NOMO-1 (cell line): ENCODE measurements around the gene ALDH3B2.
A peak's percentile ranks its signal among the peaks of the same experiment; 100 is the strongest.
"Not testable (repeated sequence)": the region's sequence is repeated elsewhere in the genome, so short reads cannot be mapped to it uniquely, and the experiment has no call there.

Experiments
- DNase-seq, 2 experiments: peaks; one replicate each; lab custom pipeline; 2025; ENCODE audit not compliant: unreplicated experiment in 2 of 2; lab: John Stamatoyannopoulos, UW

The ALDH3B2 gene

DNA sequence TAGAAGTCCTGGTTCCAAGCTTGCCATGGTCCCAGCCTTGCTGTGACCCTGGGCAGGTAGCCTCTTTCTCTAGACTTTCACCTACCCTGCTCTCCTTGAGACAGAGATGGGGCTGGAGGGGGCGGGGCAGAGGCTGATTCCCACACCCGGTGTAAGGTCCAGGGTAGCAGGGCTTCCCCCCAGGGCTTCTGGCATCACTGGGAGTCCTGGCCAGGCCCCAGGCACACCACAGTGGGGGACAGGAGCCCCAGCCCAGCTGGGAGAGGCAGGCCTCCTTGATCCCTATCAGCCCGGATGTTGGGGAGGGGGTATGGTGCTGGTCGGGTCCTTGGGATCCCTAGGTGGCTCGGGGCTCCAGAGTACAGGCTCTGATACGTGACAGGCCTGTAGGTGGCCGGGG lies 43.0 kb downstream of the ALDH3B2 start:
- DNase-seq = no peak

- DNase-seq = no peak
These were observed 43.5 kb downstream of the ALDH3B2 start for GRCh38 chr11:67630943-67631331.

DNA sequence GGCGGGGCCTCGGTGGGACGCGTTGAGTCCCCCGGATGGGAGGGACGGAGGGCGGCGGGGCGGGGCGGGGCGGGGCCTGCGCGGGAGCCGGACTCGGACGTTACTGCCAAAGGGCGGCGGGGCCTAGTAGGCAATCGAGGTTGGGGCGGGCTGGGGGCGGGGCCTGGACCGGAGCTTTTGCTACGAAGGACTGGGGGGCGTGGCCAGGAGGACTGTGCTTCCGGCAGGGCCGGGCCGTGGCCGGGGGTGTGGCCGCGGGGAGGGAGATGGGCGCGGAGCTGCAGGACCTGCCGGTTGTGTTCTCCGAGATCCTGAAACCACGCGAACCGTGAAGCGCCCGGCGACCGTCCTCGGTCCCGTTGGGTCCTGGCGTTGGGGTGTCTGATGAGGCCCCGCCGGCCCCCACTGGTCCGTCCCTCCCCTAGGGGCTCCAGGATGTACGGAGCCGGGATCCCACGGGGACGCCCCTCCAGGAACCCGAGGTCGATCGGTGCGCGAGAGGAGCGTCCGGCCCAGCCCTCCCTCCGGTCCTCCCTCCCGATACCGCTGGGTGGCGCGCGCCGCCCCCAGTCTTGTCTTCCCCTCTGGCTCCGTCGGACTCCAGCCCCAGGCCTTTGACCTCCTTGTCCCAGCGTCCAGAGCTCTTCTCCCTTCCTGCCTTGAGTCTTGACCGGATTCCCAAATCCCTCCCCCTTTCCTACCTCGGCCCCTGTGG lies 44.0 kb downstream of the ALDH3B2 start:
- peak; percentile 95 to 97 for DNase-seq

- DNase-seq = peak; percentile 85
These were observed 44.8 kb downstream of the ALDH3B2 start, which contains the start of gene NUDT8 for GRCh38 chr11:67629386-67630227. Gene NUDT8 (minus strand): TSS chr11:67629937. CDS start chr11:67629911, 26 bp downstream.

DNA sequence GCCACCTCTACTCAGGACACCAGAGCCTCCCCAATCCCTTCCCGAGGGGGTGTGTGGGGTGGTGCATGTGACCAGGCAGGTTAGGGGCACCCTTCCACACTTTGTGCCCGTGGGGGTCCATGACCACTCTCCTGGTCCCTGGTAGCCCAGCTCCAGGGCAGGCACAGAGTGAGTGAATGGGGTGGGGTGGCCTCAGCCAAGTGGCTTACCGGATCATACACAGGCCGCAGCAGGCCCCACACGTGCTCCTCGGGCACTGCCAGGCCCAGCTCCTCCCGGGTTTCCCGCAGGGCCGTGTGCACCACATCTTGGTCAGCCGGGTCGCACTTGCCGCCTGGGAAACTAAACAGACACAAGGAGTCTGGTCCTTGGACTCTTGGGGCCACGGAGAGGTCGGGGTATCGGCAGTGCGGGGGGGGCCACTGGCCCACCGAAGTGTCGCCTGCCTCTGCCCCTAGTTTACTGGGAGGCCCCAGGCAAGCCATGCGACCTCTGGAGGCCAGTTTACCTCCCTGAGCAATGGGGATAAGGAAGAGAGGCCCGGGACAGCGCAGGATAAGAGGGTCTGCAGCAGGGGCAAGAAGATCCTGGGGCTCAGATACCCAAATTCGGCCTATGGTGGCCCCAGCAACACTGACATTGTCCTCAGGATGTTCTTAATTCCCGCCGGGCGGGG lies 45.6 kb downstream of the ALDH3B2 start:
- no peak for DNase-seq

DNA sequence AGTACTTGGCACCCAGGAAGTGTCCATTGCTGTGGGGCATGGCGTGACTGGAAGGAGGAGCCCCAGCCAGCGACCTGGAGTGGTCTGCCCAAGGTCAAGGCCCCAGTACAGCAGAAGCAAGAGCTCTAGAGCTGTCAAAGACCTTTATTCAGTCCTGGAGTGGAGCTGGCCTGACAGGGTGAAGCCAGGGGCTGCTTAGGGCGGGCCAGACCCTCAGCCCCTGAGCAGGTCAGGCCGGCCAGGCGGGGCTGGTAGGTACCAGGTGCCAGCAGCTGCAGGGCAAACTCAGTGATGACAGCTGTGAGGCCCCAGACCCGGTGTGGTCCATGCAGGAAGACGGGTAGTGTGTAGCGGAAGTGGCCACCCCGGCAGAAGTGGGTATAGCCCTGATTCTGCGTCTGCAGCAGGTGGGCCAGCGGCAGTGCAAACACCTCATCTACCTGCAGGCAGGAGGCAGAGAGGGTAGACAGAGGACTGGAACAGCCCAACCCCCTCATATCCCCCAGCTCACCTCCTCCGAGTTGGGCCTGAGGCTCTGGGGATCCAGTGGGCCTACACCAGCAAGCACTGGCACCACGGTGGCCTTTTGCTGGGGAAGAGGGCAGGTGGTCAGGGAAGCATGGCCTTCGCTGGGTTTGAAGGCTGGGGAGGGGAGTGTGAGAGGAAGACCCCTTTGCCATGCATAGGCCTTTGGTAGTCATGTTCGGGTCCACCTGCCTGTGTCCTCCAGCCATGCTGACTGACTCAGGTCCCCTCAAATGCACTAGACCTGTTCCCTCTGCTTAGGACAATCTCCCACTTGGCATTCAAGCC lies 46.4 kb downstream of the ALDH3B2 start:
- DNase-seq = no peak

DNA sequence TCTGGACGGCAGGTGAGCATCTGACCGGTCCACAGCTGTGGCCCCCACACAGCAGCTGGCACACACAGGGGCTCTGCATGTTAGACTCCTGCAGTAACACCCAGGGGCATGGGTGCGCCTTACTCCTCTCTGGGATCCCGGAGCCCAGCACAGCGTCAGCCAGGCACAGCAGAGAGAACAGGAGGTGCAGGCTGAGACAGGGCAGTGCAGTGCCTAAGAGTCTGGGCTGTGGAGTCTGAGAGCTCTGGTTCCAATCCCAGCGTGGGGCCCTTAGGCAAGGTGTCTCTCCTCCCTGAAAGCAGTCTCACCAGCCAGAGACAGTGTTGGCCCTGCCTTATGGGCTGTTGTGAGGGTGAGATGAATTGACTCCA lies 47.0 kb downstream of the ALDH3B2 start:
- DNase-seq = no peak

DNA sequence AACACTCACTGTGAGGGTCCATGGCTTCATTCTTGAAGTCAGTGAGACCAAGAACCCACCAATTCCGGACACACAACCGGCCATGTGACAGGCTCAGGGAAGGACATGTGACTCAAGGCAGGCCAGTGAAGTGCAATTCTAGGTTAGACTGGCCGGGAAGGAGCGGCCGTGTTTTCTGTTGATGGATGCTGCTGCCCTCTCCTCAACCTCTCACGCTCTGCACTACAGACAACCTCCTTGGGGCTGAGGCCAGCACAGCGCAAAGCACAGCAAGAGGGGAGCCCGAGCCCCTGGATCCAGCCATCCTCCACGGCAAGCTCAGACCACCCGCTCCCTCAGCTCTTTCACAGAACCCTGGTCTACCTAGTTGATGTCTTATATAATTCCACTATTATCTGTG lies 47.5 kb downstream of the ALDH3B2 start:
- no peak for DNase-seq

GRCh38 chr11:67626131-67626833 lies 48.1 kb downstream of the ALDH3B2 start:
- not testable (repeated sequence) for DNase-seq

- DNase-seq = not testable (repeated sequence)
These were observed 50.6 kb downstream of the ALDH3B2 start for GRCh38 chr11:67623795-67624194.

GRCh38 chr11:67622905-67623304 lies 51.5 kb downstream of the ALDH3B2 start:
- DNase-seq = not testable (repeated sequence)

- DNase-seq = not testable (repeated sequence)
These were observed 52.5 kb downstream of the ALDH3B2 start for GRCh38 chr11:67621928-67622327.

GRCh38 chr11:67620621-67621020 lies 53.8 kb downstream of the ALDH3B2 start:
- DNase-seq = not testable (repeated sequence)

GRCh38 chr11:67619683-67620618 lies 54.5 kb downstream of the ALDH3B2 start:
- DNase-seq = not testable (repeated sequence)

DNA sequence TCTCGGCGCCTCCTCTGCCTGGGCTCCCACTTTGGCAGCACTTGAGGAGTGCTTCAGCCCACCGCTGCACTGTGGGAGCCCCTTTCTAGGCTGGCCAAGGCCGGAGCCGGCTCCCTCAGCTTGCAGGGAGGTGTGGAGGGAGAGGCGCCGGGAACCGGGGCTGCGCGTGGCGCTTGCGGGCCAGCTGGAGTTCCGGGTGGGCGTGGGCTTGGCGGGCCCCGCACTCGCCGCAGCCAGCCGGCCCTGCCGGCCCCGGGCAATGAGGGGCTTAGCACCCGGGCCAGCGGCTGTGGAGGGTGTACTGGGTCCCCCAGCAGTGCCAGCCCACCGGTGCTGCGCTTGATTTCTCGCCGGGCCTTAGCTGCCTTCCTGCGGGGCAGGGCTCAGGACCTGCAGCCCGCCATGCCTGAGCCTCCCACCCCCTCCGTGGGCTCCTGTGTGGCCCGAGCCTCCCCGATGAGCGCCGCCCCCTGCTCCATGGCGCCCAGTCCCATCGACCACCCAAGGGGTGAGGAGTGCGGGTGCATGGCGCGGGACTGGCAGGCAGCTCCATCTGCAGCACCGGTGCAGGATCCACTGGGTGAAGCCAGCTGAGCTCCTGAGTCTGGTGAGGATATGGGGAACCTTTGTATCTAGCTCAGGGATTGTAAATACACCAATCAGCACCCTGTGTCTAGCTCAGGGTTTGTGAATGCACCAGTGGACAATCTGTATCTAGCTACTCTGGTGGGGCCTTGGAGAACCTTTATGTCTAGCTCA lies 55.3 kb downstream of the ALDH3B2 start:
- not testable (repeated sequence) for DNase-seq

- DNase-seq = no peak
These were observed 57.0 kb downstream of the ALDH3B2 start for GRCh38 chr11:67617243-67617953.

DNA sequence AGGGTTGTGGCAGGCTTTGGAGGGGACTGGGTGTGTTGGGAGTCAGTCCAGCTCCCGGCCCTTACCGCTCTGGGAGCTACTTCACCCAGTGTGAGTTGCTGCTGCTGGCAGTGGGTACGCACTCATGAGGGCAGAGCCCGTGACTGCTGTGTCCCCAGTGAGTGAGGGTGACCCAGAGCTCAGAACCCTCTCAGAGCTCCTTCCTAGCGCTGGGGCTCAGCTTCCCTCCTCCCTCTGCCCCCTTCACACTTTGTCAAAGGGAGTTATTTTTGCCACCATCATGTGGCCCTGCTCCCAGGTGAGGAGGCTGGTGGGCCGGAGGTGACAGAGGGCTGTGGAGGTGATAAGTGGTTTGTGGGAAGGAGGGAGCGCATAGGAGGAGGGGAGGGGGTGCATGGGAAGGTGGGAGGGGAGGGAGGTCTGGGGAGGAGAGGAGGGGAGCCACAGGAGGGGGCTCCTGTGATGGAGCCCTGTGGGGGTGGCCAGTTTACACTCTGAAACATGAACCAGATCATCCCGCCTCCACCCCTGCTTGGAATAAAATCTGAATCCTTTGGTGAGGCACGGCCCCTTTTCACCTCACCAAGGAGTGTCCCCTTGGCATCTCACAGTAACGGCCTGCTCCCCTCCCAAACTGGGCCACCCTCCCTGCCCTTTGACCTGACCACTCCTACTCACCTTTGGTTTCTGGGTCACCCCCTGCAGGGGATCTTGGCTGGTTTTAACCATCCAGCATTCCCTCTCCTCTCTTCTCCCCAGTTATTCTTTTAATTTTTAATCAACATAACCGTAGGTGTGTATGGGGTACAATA lies 57.8 kb downstream of the ALDH3B2 start:
- DNase-seq = no peak
